Cardiac muscle cell (in vitro differentiated cells and primary cell): ENCODE results near the gene GFI1B. TPM values are rescaled to one million over a fixed set of nuclear protein-coding genes. Genes with fewer than 3 reads are reported as not detected.
A peak's percentile ranks its signal among the peaks of the same experiment; 100 is the strongest.

Experiments
- DNase-seq, 2 donors: peaks; one replicate each; pipeline versions ENCODE4 v3.0.0 to v3.0.0-alpha.2; 2010 to 2017; ENCODE audit warnings: low read depth in 1 of 2, low spot score in 1 of 2
- H3K27ac ChIP-seq: fragments of 200-600 bp; sonication (generic); 2 replicates; pipeline ENCODE4 v1.5.1; 2016
- H3K27me3 ChIP-seq: fragments of 200-600 bp; sonication (generic); 2 replicates; pipeline ENCODE4 v1.6.0; 2016; ENCODE audit warnings: control low read depth
- H3K36me3 ChIP-seq: fragments of 200-600 bp; sonication (generic); 2 replicates; pipeline ENCODE4 v1.5.1; 2016; ENCODE audit warnings: control low read depth
- H3K4me1 ChIP-seq: fragments of 200-600 bp; sonication (generic); 2 replicates; pipeline ENCODE4 v1.8.1; 2017; ENCODE audit warnings: low read depth, mild to moderate bottlenecking, mixed run types
- H3K4me3 ChIP-seq: fragments of 200-600 bp; sonication (generic); 2 replicates; pipeline ENCODE4 v1.5.1; 2016; ENCODE audit warnings: mild to moderate bottlenecking
- H3K9me3 ChIP-seq: fragments of 200-600 bp; sonication (generic); 2 replicates; pipeline ENCODE4 v1.5.1; 2017; ENCODE audit warnings: low read depth, mild to moderate bottlenecking, control low read depth
- polyA plus RNA-seq: library from polyadenylated mRNA; unstranded; fragments of >200 nt; fragmentation: Nextera tagmentation; extraction: Ambion mirVana; gene quantifications from 2 replicates; pipeline ENCODE4 v1.2.1, GENCODE V29; 2016
- total RNA-seq: library from RNA; depleted of rRNA; stranded (reverse); fragments of >200 nt; gene quantifications from 2 replicates; pipeline ENCODE4 v1.2.3, GENCODE V29; 2016
- TF ChIP-seq, protein P1 (sequence below): IDR thresholded peaks from 2 replicates; pipeline ENCODE4 v1.5.1; 2012; ENCODE audit warnings: low read depth, mild to moderate bottlenecking, low read length

The GFI1B gene
- total and polyA plus RNA-seq, 2 experiments from 2014 or later: 0.06 TPM; not detected in 1

GRCh38 chr9:133028221-133028620 lies 49.7 kb downstream of the GFI1B start:
- H3K36me3 ChIP-seq: no peaks in the 10 kb centered on the region
- DNase-seq: no peak
- TF ChIP-seq, protein P1, sequence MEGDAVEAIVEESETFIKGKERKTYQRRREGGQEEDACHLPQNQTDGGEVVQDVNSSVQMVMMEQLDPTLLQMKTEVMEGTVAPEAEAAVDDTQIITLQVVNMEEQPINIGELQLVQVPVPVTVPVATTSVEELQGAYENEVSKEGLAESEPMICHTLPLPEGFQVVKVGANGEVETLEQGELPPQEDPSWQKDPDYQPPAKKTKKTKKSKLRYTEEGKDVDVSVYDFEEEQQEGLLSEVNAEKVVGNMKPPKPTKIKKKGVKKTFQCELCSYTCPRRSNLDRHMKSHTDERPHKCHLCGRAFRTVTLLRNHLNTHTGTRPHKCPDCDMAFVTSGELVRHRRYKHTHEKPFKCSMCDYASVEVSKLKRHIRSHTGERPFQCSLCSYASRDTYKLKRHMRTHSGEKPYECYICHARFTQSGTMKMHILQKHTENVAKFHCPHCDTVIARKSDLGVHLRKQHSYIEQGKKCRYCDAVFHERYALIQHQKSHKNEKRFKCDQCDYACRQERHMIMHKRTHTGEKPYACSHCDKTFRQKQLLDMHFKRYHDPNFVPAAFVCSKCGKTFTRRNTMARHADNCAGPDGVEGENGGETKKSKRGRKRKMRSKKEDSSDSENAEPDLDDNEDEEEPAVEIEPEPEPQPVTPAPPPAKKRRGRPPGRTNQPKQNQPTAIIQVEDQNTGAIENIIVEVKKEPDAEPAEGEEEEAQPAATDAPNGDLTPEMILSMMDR: no peak
- H3K27ac ChIP-seq: no peak overlapping the region
- no peaks in the 10 kb centered on the region for H3K9me3 ChIP-seq
- peaks cover 7% of the 10 kb centered on the region for H3K4me1 ChIP-seq
- H3K27me3 ChIP-seq: no peaks in the 10 kb centered on the region
- no peak overlapping the region for H3K4me3 ChIP-seq

- Histone ChIP-seq H3K36me3 (no peaks in the 10 kb centered on the region), H3K27ac (peak overlapping the region; percentile 78), H3K27me3 (no peaks in the 10 kb centered on the region), H3K4me3 (peak overlapping the region; percentile 63), H3K9me3 (no peaks in the 10 kb centered on the region), H3K4me1 (peaks cover 7% of the 10 kb centered on the region)
- DNase-seq: no peak
- TF ChIP-seq, protein P1: no peak
Observed at GRCh38 chr9:133029994-133030316, 51.5 kb downstream of the GFI1B start.

GRCh38 chr9:133030317-133031129 lies 52.0 kb downstream of the GFI1B start, which contains the start of gene GTF3C5:
Gene GTF3C5 (plus strand): TSS chr9:133030997. CDS start chr9:133031012, 15 bp downstream.
- peak; percentile 98 to 99 for DNase-seq
- Histone ChIP-seq H3K36me3 (no peaks in the 10 kb centered on the region), H3K4me3 (peak within 1 kb of the TSS; percentile 63), H3K27me3 (no peaks in the 10 kb centered on the region), H3K4me1 (peaks cover 7% of the 10 kb centered on the region), H3K9me3 (no peaks in the 10 kb centered on the region), H3K27ac (peak within 1 kb of the TSS; percentile 88)
- TF ChIP-seq, protein P1: no peak

DNA sequence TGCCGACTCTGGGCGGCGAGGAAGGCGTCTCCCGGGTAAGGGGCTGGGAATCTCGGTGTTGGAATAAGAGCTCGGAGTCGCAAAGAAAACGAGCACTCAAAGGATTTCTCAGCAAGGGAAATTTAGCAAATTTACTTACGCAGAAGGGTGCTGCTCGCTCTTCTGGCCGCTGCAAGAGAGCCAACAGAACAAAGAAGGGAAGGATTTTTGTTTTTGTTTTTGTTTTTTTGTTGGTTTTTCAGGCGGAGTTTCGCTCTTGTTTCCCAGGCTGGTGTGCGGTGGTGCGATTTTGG lies 52.6 kb downstream of the GFI1B start:
- TF ChIP-seq, protein P1: no peak
- H3K36me3 ChIP-seq: no peaks in the 10 kb centered on the region
- H3K4me1 ChIP-seq: peaks cover 7% of the 10 kb centered on the region
- H3K4me3 ChIP-seq: peak overlapping the region; percentile 63
- H3K9me3 ChIP-seq: no peaks in the 10 kb centered on the region
- H3K27me3 ChIP-seq: no peaks in the 10 kb centered on the region
- H3K27ac ChIP-seq: peak overlapping the region; percentile 88
- no peak for DNase-seq

GRCh38 chr9:133031496-133031911 lies 53.0 kb downstream of the GFI1B start:
- H3K27me3 ChIP-seq: no peaks in the 10 kb centered on the region
- TF ChIP-seq, protein P1: no peak
- no peaks in the 10 kb centered on the region for H3K9me3 ChIP-seq
- H3K36me3 ChIP-seq: no peaks in the 10 kb centered on the region
- H3K4me3 ChIP-seq: peak overlapping the region; percentile 63
- no peak overlapping the region for H3K27ac ChIP-seq
- no peak for DNase-seq
- H3K4me1 ChIP-seq: peaks cover 7% of the 10 kb centered on the region
